ENCODE data around the gene EYA2. TPM values are rescaled to one million over a fixed set of nuclear protein-coding genes. Genes with fewer than 3 reads are reported as not detected.

Gene EYA2
- total and polyA plus RNA-seq, 12 donors: 0.54 to 2.2 (median 1.4) TPM

GRCh38 chr20:47088335-47088734 is 193.7 kb downstream of the EYA2 start:
- Histone ChIP-seq H3K36me3 (replicated peaks in 1 of 2) (no peaks in the 10 kb centered on the region), H3K4me3 (no peak overlapping the region), H3K27me3 (no peaks in the 10 kb centered on the region), H3K27ac (no peak overlapping the region), H3K4me1 (replicated peaks in 1 of 2) (no peaks in the 10 kb centered on the region), H3K9me3 (replicated peaks in 1 of 3) (no peaks in the 10 kb centered on the region)
- intact Hi-C loops (cut with DNase I): no loop called here
- 85 to 87% (median 86%) methylated on average over 7 of the region's 7 CpGs for WGBS, 4 donors
- no peak for TF ChIP-seq POLR2A (IDR thresholded peaks at IDR 0.05)
- TF ChIP-seq CTCF (IDR thresholded peaks at IDR 0.05): no peak
- DNase-seq: no peak

GRCh38 chr20:47089151-47089550 is 194.5 kb downstream of the EYA2 start:
- intact Hi-C loops (cut with DNase I): no loop called here
- H3K9me3 ChIP-seq (replicated peaks in 1 of 3): no peaks in the 10 kb centered on the region
- 85 to 93% (median 89%) methylated on average over 15 of the region's 15 CpGs for WGBS, 4 donors
- no peaks in the 10 kb centered on the region for H3K4me1 ChIP-seq (replicated peaks in 1 of 2)
- no peak overlapping the region for H3K27ac ChIP-seq
- no peaks in the 10 kb centered on the region for H3K36me3 ChIP-seq (replicated peaks in 1 of 2)
- H3K4me3 ChIP-seq: no peak overlapping the region
- no peaks in the 10 kb centered on the region for H3K27me3 ChIP-seq
- TF ChIP-seq CTCF (IDR thresholded peaks at IDR 0.05): no peak
- TF ChIP-seq POLR2A (IDR thresholded peaks at IDR 0.05): no peak
- DNase-seq: no peak

- intact Hi-C loops (cut with DNase I): no loop called here
- no peak for DNase-seq
- H3K4me3 ChIP-seq: no peak overlapping the region
- H3K27ac ChIP-seq: no peak overlapping the region
- H3K36me3 ChIP-seq (replicated peaks in 1 of 2): no peaks in the 10 kb centered on the region
- H3K9me3 ChIP-seq (replicated peaks in 1 of 3): no peaks in the 10 kb centered on the region
- no peak for TF ChIP-seq POLR2A (IDR thresholded peaks at IDR 0.05)
- no peak for TF ChIP-seq CTCF (IDR thresholded peaks at IDR 0.05)
- no peaks in the 10 kb centered on the region for H3K4me1 ChIP-seq (replicated peaks in 1 of 2)
- 82 to 92% (median 85%) methylated on average over 5 of the region's 5 CpGs for WGBS, 4 donors
- no peaks in the 10 kb centered on the region for H3K27me3 ChIP-seq
These were observed 196.2 kb downstream of the EYA2 start for GRCh38 chr20:47090835-47091234.

DNA sequence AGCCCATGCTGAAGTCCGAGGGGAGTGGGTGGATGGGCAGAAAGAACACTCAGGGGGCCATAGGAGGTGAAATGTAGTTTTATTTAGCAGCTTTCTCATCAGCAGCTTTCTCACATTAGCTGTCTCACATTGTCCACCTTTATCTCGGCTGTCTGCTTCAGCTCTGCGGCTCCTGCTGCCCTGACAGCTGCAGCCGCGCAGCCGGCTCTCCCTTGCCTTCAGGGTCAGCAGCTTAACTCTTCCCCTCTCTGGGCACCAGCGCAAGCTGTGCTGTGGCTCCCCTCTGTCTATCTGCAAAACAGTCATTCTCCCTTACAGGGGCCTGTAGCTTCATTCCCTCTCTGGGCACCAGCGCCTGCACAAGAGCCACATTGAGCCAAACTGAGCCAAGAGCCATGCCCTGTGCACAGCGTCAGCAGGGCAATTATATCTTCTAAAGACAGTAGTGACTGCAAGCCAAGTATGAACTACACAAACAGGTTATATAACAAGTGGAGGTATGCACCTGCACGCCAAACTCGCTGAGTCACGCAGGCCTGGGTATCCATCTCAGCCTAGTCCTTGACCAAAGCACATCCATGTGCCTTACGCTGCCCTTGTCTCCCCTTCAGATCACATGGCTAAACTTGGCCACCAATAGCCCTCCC is 198.8 kb downstream of the EYA2 start:
- no peak overlapping the region for H3K27ac ChIP-seq
- no peak overlapping the region for H3K4me3 ChIP-seq
- no peak for DNase-seq
- no peaks in the 10 kb centered on the region for H3K9me3 ChIP-seq (replicated peaks in 1 of 3)
- H3K36me3 ChIP-seq (replicated peaks in 1 of 2): no peaks in the 10 kb centered on the region
- no peaks in the 10 kb centered on the region for H3K27me3 ChIP-seq
- 66 to 84% (median 77%) methylated on average over 13 of the region's 13 CpGs for WGBS, 4 donors
- intact Hi-C loops (cut with DNase I): no loop called here
- no peaks in the 10 kb centered on the region for H3K4me1 ChIP-seq (replicated peaks in 1 of 2)
- TF ChIP-seq POLR2A (IDR thresholded peaks at IDR 0.05): no peak
- no peak for TF ChIP-seq CTCF (IDR thresholded peaks at IDR 0.05)

Data from adrenal gland (tissue), 12 donors.